Nucleus accumbens (tissue), 56 donors: ENCODE results near the gene ZNF215.
A peak's percentile ranks its signal among the peaks of the same experiment; 100 is the strongest.
"Not testable (repeated sequence)": the region's sequence is repeated elsewhere in the genome, so short reads cannot be mapped to it uniquely, and the experiment has no call there.

ENCODE experiments used
- DNase-seq, 56 donors: peaks; one replicate each; lab custom pipeline; 2025; lab: John Stamatoyannopoulos, UW

The ZNF215 gene

DNA sequence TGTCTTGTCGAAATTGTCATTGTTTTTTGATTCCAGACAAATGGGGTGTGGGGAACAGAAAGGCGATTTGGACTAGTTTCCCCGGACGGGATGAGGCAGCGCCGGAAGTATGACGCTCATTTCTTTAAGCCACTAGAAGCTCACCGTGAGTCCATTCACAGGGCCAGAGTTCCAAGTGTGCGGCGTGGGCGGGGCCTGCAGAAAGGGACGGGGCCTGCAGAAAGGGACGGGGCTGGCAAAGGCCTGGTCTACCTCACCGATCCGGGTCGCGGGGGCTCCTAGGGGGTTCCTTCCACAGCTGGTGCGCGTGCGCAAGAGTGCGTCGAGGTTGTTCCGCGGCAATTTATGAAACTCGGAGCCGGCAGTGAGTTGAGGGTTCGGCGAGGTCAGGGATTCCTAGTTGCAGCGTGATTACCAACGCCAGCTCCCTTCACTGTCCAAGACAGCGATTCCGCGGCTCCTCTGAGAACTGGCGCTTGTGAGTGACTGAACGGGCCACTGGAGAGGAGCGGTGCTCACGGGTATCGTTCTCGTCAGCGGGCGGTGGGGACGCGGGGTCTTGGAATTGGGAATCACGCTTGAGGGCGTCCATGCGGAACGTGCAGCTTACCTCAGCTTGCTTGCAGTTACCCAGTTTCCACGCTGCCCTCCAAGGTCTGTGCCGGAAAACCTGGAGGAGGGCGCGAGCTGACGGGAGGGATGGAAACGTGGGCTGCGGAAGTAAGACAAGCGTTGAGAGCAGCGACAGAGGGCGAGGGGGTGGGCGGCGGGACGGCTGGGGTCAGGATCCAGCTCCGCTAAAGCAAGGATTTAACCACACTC is at the start of gene ZNF215:
Gene ZNF215, plus strand, starts transcription at position 219 of the 822 bp plus-strand sequence. CDS start 5,847 bp downstream, outside the sequence.
- DNase-seq = peak in 40 of 56 donors; percentile 0 to 69 (median 31)

GRCh38 chr11:6876914-6877313 is 49.3 kb upstream of the ZNF215 start:
- no peak for DNase-seq

DNA sequence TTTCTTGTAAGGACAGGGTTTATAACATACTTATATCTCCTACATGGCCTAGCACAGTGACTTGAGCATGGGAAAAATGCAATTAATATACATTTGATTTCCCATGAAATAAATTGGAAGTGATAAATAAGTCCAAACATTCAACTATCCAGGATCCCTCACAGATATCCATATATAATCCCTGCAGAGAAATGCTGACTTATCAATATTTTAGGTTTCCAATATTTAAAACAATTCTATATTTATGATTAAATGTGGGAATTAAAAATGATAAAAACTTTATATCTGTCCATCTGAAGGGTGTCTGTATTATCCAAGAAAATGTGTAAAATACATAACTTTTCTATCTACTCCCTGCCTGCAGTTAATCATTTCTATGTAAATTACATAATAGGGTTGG is 43.5 kb upstream of the ZNF215 start:
- no peak for DNase-seq

DNA sequence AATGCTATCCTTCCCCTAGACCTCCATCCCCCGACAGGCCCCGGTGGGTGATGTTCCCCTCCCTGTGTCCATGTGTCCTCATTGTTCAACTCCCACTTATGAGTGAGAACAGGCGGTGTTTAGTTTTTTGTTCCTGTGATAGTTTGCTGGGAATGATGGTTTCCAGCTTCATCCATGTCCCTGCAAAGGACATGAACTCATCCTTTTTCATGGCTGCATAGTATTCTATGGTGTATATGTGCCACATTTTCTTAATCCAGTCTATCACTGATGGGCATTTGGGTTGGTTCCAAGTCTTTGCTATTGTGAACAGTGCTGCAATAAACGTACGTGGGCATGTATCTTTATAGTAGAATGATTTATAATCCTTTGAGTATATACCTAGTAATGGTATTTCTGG is 38.5 kb upstream of the ZNF215 start:
- not testable (repeated sequence) for DNase-seq

DNA sequence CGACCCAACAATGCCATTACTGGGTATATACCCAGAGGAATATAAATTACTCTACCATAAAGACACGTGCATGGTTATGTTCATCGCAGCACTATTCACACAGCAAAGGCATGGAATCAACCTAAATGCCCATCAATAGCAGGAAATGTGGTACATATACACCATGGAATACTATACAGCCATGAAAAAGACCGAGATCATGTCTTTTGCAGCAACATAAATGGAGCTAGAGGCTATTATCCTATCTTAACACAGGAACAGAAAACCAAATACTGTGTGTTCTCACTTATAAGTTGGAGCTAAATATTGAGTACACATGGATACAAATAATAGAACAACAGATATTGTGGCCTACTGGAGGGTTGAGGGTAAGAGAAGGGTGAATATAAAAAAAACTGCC is 37.4 kb upstream of the ZNF215 start:
- no peak for DNase-seq

- no peak for DNase-seq
Observed at GRCh38 chr11:6889835-6890234, 36.4 kb upstream of the ZNF215 start.

- DNase-seq = no peak
Observed at GRCh38 chr11:6892400-6892799, 33.8 kb upstream of the ZNF215 start, which contains the start of gene OR2D2. TSS of gene OR2D2 (minus strand) at chr11:6892500. CDS start at chr11:6892500, 0 bp downstream.

DNA sequence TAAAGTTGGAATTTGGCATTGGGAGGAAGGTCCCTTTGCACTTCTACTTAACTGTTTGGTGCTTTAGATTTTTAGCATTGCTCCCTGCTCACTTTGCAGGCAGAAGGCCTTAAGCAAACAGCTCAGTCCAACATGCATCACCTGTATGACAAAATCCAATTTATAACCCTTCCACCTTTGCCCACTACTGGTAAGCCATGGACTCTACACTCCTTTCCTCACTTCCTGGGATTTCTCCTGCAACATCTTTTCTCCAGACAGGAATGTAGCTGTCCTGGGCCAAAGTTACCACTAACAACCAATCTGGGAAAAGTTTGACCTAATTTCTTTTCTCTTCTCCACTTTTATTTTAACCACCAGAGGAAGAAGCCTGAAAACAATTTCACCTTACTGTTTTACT is 32.1 kb upstream of the ZNF215 start:
- no peak for DNase-seq

DNA sequence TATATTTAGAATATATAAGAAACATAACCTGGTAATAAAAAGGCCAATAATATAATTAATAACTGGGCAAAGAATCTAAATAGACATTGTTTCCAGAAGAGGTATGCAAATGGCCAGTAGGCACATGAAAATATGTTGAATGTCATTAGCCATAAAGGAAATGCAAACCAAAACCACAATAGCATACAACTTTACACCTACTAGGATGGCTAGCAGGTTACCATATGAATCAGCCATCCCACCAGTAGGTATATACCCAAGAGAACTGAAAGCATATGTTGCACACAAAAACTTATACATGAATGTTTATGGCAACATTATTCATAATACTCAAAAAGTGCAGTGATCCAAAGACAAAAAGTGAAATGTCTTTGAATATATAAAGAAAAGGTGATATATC is 31.2 kb upstream of the ZNF215 start:
- DNase-seq = no peak

GRCh38 chr11:6898911-6899310 is 27.3 kb upstream of the ZNF215 start:
- DNase-seq = no peak

GRCh38 chr11:6900327-6900999 is 25.8 kb upstream of the ZNF215 start:
- no peak for DNase-seq

GRCh38 chr11:6904804-6905203 is 21.4 kb upstream of the ZNF215 start:
- DNase-seq = not testable (repeated sequence)

DNA sequence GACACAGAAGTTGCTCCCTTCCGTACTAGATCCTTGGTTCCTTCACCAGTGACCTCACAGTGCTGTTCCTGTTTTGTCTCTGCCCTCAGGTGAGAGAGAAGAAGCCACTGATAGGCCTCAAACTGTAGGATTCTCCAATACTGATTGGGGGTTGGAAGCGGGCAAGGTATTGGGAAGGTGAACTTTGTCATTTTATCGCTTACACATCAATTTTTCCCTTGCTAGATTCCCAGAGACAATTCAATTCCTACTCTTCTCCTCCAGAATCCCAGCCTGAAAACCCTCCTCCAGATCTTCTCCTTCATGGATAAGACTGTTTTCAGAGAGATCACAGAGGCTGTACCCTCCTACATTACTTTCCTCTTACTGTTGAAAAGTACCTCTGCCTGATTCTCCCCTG is 14.8 kb upstream of the ZNF215 start:
- no peak for DNase-seq

DNA sequence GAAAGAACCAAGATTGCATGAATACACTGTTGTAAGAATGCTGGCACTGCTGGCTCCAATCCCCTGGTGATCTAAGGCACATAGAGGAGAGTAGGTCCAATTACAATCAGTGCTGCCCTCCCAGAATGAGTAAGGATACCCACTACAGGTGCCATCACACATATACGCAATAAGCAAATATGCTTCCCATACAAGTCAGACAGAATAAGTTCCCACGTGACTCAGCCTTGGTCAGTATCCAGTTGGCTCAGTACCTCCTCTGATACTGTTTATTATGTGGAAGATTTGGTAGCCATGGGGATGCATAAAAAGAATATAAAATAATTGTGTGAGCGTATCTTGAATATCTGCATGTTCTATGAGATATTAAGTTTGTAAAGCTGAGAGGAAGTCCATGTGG is 14.3 kb upstream of the ZNF215 start:
- no peak for DNase-seq

DNA sequence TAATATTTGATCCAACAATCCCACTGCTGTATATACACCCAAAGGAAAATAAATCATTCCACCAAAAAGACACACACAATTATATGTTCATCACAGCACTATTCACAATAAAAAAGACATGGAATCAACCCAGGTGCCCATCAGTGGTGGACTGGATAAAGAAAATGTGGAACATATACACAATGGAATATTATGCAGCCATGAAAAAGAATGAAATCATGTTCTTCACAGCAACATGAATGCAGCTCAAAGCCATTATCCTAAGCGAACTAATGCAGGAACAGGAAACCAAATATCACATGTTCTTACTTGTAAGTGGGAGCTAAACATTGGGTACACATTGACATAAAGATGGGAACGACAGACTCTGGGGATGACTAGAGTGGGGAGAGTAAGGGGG is 6.5 kb upstream of the ZNF215 start:
- DNase-seq = no peak

DNA sequence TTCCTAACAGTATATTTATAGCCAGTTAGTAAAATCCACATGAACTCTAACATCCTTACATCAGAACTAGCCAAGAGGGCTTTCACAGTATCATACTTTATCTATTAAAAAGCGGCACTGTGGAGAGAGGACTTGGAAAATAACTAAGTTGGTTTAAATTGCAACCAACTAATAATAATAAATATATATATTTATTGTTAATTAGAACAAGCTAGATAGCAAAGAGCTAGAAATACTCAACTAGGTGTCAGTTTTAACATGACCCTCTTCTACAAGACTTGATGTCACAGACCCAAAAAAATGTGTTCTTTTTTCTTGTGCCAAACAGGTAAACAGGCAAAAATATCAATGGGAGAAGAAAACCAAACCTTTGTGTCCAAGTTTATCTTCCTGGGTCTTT is 5.5 kb upstream of the ZNF215 start, which contains the start of gene OR2D3:
Gene OR2D3, plus strand, starts transcription at position 301 of the 400 bp plus-strand sequence. Its CDS starts 0 bp downstream, at position 301.
- DNase-seq = no peak

DNA sequence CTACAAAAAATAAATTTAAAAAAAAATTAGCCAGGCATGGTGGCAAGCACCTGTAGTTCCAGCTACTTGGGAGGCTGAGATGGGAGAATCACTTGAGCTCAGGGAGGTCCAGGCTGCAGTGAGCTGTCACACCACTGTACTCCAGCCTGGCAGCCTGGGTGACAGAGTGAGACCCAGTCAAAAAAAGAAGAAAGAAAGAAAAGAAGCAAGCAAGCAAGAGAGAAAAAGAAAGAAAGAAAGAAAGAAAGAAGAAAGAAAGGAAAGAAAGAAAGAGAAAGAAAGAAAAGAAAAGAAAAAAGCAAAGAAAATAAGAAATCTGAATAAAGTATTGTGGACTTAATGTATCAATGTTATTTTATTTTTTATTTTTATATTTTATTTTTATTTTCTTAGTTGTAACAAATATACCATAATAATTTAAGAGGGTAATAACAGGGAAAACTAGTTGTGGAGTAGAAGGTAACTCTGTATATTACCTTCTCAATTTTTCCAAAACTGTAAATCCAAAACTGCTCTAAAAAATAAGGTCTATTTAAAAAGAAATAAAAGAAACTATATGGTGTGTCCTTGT is 1.1 kb upstream of the ZNF215 start:
- DNase-seq = no peak

DNA sequence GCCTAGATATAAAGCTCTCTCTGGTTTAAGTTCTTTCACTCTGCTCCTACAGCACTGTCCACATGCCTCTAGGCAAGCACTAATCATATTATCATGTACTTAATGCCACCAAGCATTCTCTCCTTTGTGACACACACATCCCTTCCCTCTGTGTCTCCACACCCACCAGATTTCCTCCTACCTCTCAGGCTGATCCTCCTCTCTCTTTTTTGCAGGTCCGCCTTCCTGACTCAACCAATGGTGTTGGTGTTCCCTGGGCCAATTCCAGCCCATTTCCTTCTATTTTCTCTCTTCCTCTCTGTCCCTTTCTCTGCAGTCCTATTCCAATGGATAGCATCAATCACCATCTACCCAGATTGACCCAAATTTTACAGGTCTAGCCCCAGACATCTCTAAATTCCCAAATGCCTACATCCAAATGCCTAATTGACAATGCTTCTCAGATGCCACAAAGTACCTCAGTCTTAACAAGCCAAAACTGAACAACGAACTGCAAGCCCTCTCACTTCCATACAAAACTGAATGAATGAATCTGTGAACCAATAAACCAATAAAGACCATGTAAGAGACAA is 504 bp upstream of the ZNF215 start:
- DNase-seq = peak in 18 of 56 donors; percentile 0 to 33 (median 12)

DNA sequence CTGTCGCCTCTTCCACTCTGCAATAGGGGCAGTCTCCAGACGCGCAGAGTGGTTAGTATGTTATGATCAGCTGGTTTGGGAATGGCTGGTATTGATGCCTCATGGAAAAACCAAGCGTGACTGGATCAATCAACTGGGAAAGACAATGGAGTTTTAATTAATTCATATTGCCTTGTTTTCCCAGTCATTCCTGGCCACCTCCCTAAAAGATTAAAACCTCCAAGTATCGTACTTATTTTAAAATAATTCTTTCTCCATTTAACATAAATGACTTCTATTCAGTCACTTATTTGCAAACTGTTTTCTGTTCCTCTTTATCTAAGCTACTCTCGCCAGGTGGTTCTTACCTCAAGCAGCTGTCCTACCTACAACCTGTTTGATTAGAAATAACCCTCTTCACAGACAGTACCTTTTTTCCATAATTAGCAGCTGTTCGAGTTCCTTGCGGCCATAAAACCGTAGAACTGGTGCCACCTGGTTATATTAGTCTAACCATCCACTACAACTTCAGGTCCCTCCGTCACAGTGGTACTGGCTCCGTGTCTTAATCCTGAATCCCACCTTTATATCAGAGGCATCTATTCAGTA is 898 bp downstream of the ZNF215 start:
- DNase-seq = peak in 1 of 56 donors; percentile 14

DNA sequence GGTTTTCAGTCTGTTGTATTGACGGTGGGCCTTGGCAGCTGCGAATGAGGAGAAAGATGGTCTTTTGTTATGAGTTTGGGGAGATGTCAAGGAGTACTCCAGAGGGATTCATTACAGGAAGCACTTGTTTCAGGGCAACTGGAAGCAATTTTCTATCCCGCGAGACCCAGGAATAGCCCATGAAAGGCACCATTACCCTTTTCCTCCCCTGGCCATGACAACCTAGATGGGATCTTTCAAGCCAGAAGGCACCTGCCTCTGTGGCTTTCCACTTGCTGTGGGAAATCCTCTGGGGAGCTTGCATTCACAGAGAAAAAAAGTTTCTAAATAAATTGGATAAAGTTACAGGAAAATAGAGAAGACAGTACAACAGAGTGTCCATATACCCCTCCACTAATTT is 2.7 kb downstream of the ZNF215 start:
- DNase-seq = no peak
